IMR-90 (cell line): ENCODE measurements around the gene RPL12.

Experiments used
- BHLHE40 ChIP-seq: fragments of 150-350 bp; IDR thresholded peaks from 2 replicates; pipeline ENCODE4 v1.6.1; 2016; ENCODE audit warnings: mild to moderate bottlenecking, low read depth, low read length
- CHD1 ChIP-seq: IDR thresholded peaks from 2 replicates; pipeline ENCODE4 v1.6.1; 2012; ENCODE audit warnings: low read depth, low read length, improper control_type of control experiment
- FOS ChIP-seq: fragments of 150-350 bp; IDR thresholded peaks from 2 replicates; pipeline ENCODE4 v1.6.1; 2016; ENCODE audit warnings: low read depth, low read length
- MAZ ChIP-seq: IDR thresholded peaks from 2 replicates; pipeline ENCODE4 v1.6.1; 2012; ENCODE audit warnings: low read depth, mild to moderate bottlenecking, low read length, improper control_type of control experiment, moderate library complexity, borderline replicate concordance
- MXI1 ChIP-seq: IDR thresholded peaks from 2 replicates; pipeline ENCODE4 v1.6.1; 2012; ENCODE audit warnings: low read depth, mild to moderate bottlenecking, low read length, moderate library complexity, borderline replicate concordance
- POLR2A ChIP-seq: IDR thresholded peaks from 2 replicates; pipeline ENCODE4 v1.6.1; 2012; ENCODE audit warnings: mild to moderate bottlenecking, low read depth, low read length
- RAD21 ChIP-seq: IDR thresholded peaks from 2 replicates; pipeline ENCODE4 v1.6.1; 2012; ENCODE audit warnings: low read length, improper control_type of control experiment
- RCOR1 ChIP-seq: IDR thresholded peaks from 2 replicates; pipeline ENCODE4 v1.6.1; 2012; ENCODE audit warnings: mild to moderate bottlenecking, low read length, improper control_type of control experiment; ENCODE audit not compliant: insufficient replicate concordance
- RFX5 ChIP-seq: IDR thresholded peaks from 2 replicates; pipeline ENCODE4 v1.8.0; 2012; ENCODE audit warnings: low read depth, mild to moderate bottlenecking, low read length, moderate library complexity
- SMC3 ChIP-seq: fragments of 150-350 bp; IDR thresholded peaks from 2 replicates; pipeline ENCODE4 v1.6.1; 2016; ENCODE audit warnings: low read depth, mild to moderate bottlenecking, antibody characterized with exemption, low read length, moderate library complexity
- TF ChIP-seq, protein P1 (sequence below): conservative IDR thresholded peaks from 2 replicates; pipeline ENCODE4 v1.5.1; 2012; ENCODE audit warnings: mild to moderate bottlenecking, low read depth, low read length, improper control_type of control experiment
- TF ChIP-seq, protein P2 (sequence below): fragments of 150-350 bp; IDR thresholded peaks from 2 replicates; pipeline ENCODE4 v1.6.1; 2017; ENCODE audit warnings: mild to moderate bottlenecking, antibody characterized with exemption, low read length, low read depth
- TF ChIP-seq, protein P3 (sequence below): fragments of 150-350 bp; IDR thresholded peaks from 2 replicates; pipeline ENCODE4 v1.6.1; 2016; ENCODE audit warnings: low read depth, mild to moderate bottlenecking, low read length, moderate library complexity, borderline replicate concordance

DNA sequence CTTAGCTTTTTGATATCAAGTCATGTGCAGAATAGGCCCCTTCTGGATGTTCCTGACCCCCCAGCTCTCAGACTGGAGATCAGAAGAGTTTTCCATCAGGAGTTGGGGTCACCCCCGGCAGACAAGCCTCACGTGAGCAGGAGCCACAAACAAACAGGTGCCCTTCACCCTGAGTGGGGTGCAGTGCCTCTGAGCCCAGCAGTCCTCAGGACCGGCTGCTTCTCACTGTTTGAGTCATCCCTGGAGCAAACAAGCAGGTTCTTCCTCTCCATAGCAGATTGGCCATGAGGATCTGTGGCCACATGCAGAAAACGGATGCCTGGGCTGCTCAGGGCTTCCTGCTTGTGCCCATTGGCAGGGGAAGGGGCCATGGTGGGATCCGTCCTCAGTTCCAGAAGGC is 47.1 kb upstream of the RPL12 start:
- TF ChIP-seq, protein P1, sequence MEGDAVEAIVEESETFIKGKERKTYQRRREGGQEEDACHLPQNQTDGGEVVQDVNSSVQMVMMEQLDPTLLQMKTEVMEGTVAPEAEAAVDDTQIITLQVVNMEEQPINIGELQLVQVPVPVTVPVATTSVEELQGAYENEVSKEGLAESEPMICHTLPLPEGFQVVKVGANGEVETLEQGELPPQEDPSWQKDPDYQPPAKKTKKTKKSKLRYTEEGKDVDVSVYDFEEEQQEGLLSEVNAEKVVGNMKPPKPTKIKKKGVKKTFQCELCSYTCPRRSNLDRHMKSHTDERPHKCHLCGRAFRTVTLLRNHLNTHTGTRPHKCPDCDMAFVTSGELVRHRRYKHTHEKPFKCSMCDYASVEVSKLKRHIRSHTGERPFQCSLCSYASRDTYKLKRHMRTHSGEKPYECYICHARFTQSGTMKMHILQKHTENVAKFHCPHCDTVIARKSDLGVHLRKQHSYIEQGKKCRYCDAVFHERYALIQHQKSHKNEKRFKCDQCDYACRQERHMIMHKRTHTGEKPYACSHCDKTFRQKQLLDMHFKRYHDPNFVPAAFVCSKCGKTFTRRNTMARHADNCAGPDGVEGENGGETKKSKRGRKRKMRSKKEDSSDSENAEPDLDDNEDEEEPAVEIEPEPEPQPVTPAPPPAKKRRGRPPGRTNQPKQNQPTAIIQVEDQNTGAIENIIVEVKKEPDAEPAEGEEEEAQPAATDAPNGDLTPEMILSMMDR: no peak
- no peak for TF ChIP-seq RAD21
- TF ChIP-seq RCOR1: no peak
- TF ChIP-seq, protein P2, sequence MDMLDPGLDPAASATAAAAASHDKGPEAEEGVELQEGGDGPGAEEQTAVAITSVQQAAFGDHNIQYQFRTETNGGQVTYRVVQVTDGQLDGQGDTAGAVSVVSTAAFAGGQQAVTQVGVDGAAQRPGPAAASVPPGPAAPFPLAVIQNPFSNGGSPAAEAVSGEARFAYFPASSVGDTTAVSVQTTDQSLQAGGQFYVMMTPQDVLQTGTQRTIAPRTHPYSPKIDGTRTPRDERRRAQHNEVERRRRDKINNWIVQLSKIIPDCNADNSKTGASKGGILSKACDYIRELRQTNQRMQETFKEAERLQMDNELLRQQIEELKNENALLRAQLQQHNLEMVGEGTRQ: no peak
- no peak for TF ChIP-seq POLR2A
- TF ChIP-seq RFX5: no peak
- TF ChIP-seq CHD1: no peak
- TF ChIP-seq MAZ: no peak
- TF ChIP-seq, protein P3, sequence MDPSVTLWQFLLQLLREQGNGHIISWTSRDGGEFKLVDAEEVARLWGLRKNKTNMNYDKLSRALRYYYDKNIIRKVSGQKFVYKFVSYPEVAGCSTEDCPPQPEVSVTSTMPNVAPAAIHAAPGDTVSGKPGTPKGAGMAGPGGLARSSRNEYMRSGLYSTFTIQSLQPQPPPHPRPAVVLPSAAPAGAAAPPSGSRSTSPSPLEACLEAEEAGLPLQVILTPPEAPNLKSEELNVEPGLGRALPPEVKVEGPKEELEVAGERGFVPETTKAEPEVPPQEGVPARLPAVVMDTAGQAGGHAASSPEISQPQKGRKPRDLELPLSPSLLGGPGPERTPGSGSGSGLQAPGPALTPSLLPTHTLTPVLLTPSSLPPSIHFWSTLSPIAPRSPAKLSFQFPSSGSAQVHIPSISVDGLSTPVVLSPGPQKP: no peak
- no peak for TF ChIP-seq MXI1
- no peak for TF ChIP-seq BHLHE40
- no peak for TF ChIP-seq SMC3
- no peak for TF ChIP-seq FOS
